Activated naive CD4-positive, alpha-beta T cell treated with anti-CD3 and anti-CD28 coated beads, Interleukin-2, amount 50 U/mL, for 72 hours (primary cell): Measurements from ENCODE around the gene PRKG1. TPM values are rescaled to one million over a fixed set of nuclear protein-coding genes. Genes with fewer than 3 reads are reported as not detected.

Experiments
- ATAC-seq, 2 donors: fragments of 150-1000 bp; cut with Tn5 transposase; 2 replicates each; pipeline ENCODE4 v1.10.0; 2021; ENCODE audit warnings: mild to moderate bottlenecking in 2 of 2, moderate library complexity in 2 of 2
- DNase-seq, 2 donors: peaks; one replicate each; pipeline ENCODE4 v3.0.0; 2021 to 2022; ENCODE audit warnings: low spot score in 2 of 2
- H3K27ac Mint-ChIP-seq, 2 donors: one replicate each; pipeline ENCODE4 v1.8.0; 2022; ENCODE audit warnings: mild to moderate bottlenecking in 2 of 2, mixed read lengths in 2 of 2
- H3K36me3 Mint-ChIP-seq, 2 donors: one replicate each; pipeline ENCODE4 v1.8.0; 2022; ENCODE audit warnings: mixed read lengths in 2 of 2
- H3K9me3 Mint-ChIP-seq, 2 donors: one replicate each; pipeline ENCODE4 v1.8.0; 2022; ENCODE audit warnings: mixed read lengths in 2 of 2
- total RNA-seq, 2 donors: library from RNA; stranded (reverse); gene quantifications; one replicate each; pipeline ENCODE4 v1.2.3, GENCODE V29; 2022

The PRKG1 gene
- total RNA-seq, 2 donors from 2014 or later = not detected

GRCh38 chr10:51072921-51073434, 1.3 kb upstream of the PRKG1 start:
- H3K9me3 Mint-ChIP-seq = no peaks in the 10 kb centered on the region
- no peak for ATAC-seq
- H3K36me3 Mint-ChIP-seq = peaks cover 0 to 7% of the 10 kb centered on the region in 2 donors
- no peak overlapping the region for H3K27ac Mint-ChIP-seq
- DNase-seq = no peak

GRCh38 chr10:51073453-51074237, 642 bp upstream of the PRKG1 start:
- no peak overlapping the region for H3K27ac Mint-ChIP-seq
- H3K9me3 Mint-ChIP-seq = no peaks in the 10 kb centered on the region
- DNase-seq (no peak), ATAC-seq (peak in 1 of 2 donors; percentile 47)
- H3K36me3 Mint-ChIP-seq = peaks cover 0 to 7% of the 10 kb centered on the region in 2 donors

GRCh38 chr10:51075043-51075872, 971 bp downstream of the PRKG1 start:
- Mint-ChIP-seq H3K27ac (no peak overlapping the region), H3K36me3 (peaks cover 0 to 7% of the 10 kb centered on the region in 2 donors), H3K9me3 (no peaks in the 10 kb centered on the region)
- DNase-seq (no peak), ATAC-seq (no peak)

GRCh38 chr10:51075873-51076229, 1.6 kb downstream of the PRKG1 start:
- no peaks in the 10 kb centered on the region for H3K9me3 Mint-ChIP-seq
- no peak for ATAC-seq
- H3K27ac Mint-ChIP-seq = no peak overlapping the region
- DNase-seq = no peak
- peaks cover 0 to 7% of the 10 kb centered on the region in 2 donors for H3K36me3 Mint-ChIP-seq

- H3K27ac Mint-ChIP-seq = no peak overlapping the region
- H3K9me3 Mint-ChIP-seq = no peaks in the 10 kb centered on the region
- ATAC-seq = no peak
- peaks cover 0 to 7% of the 10 kb centered on the region in 2 donors for H3K36me3 Mint-ChIP-seq
- no peak for DNase-seq
Measured at GRCh38 chr10:51076299-51076841, 2.1 kb downstream of the PRKG1 start.

GRCh38 chr10:51077074-51077473, 2.8 kb downstream of the PRKG1 start:
- no peak overlapping the region for H3K27ac Mint-ChIP-seq
- peaks cover 0 to 7% of the 10 kb centered on the region in 2 donors for H3K36me3 Mint-ChIP-seq
- no peaks in the 10 kb centered on the region for H3K9me3 Mint-ChIP-seq
- DNase-seq = no peak
- no peak for ATAC-seq

GRCh38 chr10:51077507-51077906, 3.2 kb downstream of the PRKG1 start:
- Mint-ChIP-seq H3K36me3 (peaks cover 0 to 7% of the 10 kb centered on the region in 2 donors), H3K27ac (no peak overlapping the region), H3K9me3 (no peaks in the 10 kb centered on the region)
- DNase-seq (no peak), ATAC-seq (no peak)

- DNase-seq = no peak
- no peaks in the 10 kb centered on the region for H3K9me3 Mint-ChIP-seq
- H3K27ac Mint-ChIP-seq = no peak overlapping the region
- ATAC-seq = no peak
- H3K36me3 Mint-ChIP-seq = peaks cover 0 to 7% of the 10 kb centered on the region in 2 donors
Measured at GRCh38 chr10:51079331-51079730, 5.0 kb downstream of the PRKG1 start.

GRCh38 chr10:51079766-51080165, 5.5 kb downstream of the PRKG1 start:
- Mint-ChIP-seq H3K27ac (no peak overlapping the region), H3K9me3 (no peaks in the 10 kb centered on the region), H3K36me3 (peaks cover 0 to 7% of the 10 kb centered on the region in 2 donors)
- ATAC-seq (no peak), DNase-seq (no peak)

- Mint-ChIP-seq H3K27ac (no peak overlapping the region), H3K36me3 (peaks cover 0 to 1% of the 10 kb centered on the region in 2 donors), H3K9me3 (no peaks in the 10 kb centered on the region)
- no peak for ATAC-seq
- no peak for DNase-seq
Measured at GRCh38 chr10:51080311-51081006, 6.2 kb downstream of the PRKG1 start.

- H3K9me3 Mint-ChIP-seq = no peaks in the 10 kb centered on the region
Measured at GRCh38 chr10:51082857-51083256, 8.6 kb downstream of the PRKG1 start.

GRCh38 chr10:51083356-51083853, 9.1 kb downstream of the PRKG1 start:
- DNase-seq (no peak), ATAC-seq (no peak)
- Mint-ChIP-seq H3K9me3 (no peaks in the 10 kb centered on the region), H3K36me3 (no peaks in the 10 kb centered on the region), H3K27ac (no peak overlapping the region)

More at GRCh38 chr10:51082857-51083256, 8.6 kb downstream of the PRKG1 start:
- ATAC-seq (no peak), DNase-seq (no peak)
- Mint-ChIP-seq H3K36me3 (no peaks in the 10 kb centered on the region), H3K27ac (no peak overlapping the region)

- no peak for ATAC-seq
- no peak for DNase-seq
- no peaks in the 10 kb centered on the region for H3K36me3 Mint-ChIP-seq
- no peak overlapping the region for H3K27ac Mint-ChIP-seq
- H3K9me3 Mint-ChIP-seq = no peaks in the 10 kb centered on the region
Measured at GRCh38 chr10:51085204-51085603, 10.9 kb downstream of the PRKG1 start.

- Mint-ChIP-seq H3K9me3 (no peaks in the 10 kb centered on the region), H3K27ac (no peak overlapping the region), H3K36me3 (no peaks in the 10 kb centered on the region)
- no peak for DNase-seq
- no peak for ATAC-seq
Measured at GRCh38 chr10:51086710-51087109, 12.4 kb downstream of the PRKG1 start.

- H3K27ac Mint-ChIP-seq = no peak overlapping the region
- ATAC-seq = no peak
- H3K9me3 Mint-ChIP-seq = no peaks in the 10 kb centered on the region
- DNase-seq = no peak
- H3K36me3 Mint-ChIP-seq = no peaks in the 10 kb centered on the region
Measured at GRCh38 chr10:51087114-51087513, 12.8 kb downstream of the PRKG1 start.

GRCh38 chr10:51090190-51090589, 15.9 kb downstream of the PRKG1 start:
- ATAC-seq = no peak
- no peaks in the 10 kb centered on the region for H3K36me3 Mint-ChIP-seq
- H3K27ac Mint-ChIP-seq = no peak overlapping the region

More at GRCh38 chr10:51090190-51090589, 15.9 kb downstream of the PRKG1 start:
- DNase-seq = no peak
- H3K9me3 Mint-ChIP-seq = no peaks in the 10 kb centered on the region
